ENCODE data around the gene CHEK2. TPM values are rescaled to one million over a fixed set of nuclear protein-coding genes. Genes with fewer than 3 reads are reported as not detected.

The CHEK2 gene
- 10.1 and 14.4 TPM in 2 replicates for total RNA-seq

GRCh38 chr22:28741785-28742561 is at the start of gene CHEK2, which contains the start of gene HSCB:
TSS of gene CHEK2 (minus strand) at chr22:28741820. CDS start at chr22:28734721, 7,099 bp downstream.
TSS of gene HSCB (plus strand) at chr22:28742039. CDS start at chr22:28742096, 57 bp downstream.

GRCh38 chr22:28772633-28773460 is 31.2 kb upstream of the CHEK2 start, which contains the start of gene CCDC117:
TSS of gene CCDC117 (plus strand) at chr22:28772695. CDS start at chr22:28772850, 155 bp downstream.

GRCh38 chr22:28679611-28680287 is 61.9 kb downstream of the CHEK2 start, which contains the start of gene TTC28:
TSS of gene TTC28 (minus strand) at chr22:28679840. CDS start at chr22:28679723, 117 bp downstream.

Other genes starting within 250 kb of the CHEK2 start
- 12.2 and 19.3 TPM in 2 replicates for gene TTC28, start 62.0 kb downstream of the CHEK2 start, total RNA-seq
- gene HSCB, start 219 bp upstream of the CHEK2 start, total RNA-seq = 14.0 and 17.8 TPM in 2 replicates
- gene CCDC117, start 30.9 kb upstream of the CHEK2 start, total RNA-seq = 8.7 and 12.3 TPM in 2 replicates
- gene XBP1, start 58.7 kb upstream of the CHEK2 start, total RNA-seq = 153 and 154 TPM in 2 replicates
- gene ZNRF3, start 141.8 kb upstream of the CHEK2 start, total RNA-seq = 2.3 and 2.4 TPM in 2 replicates

All from aortic smooth muscle cell (primary cell).